Measurements from ENCODE around the gene BLOC1S6.

Gene BLOC1S6

DNA sequence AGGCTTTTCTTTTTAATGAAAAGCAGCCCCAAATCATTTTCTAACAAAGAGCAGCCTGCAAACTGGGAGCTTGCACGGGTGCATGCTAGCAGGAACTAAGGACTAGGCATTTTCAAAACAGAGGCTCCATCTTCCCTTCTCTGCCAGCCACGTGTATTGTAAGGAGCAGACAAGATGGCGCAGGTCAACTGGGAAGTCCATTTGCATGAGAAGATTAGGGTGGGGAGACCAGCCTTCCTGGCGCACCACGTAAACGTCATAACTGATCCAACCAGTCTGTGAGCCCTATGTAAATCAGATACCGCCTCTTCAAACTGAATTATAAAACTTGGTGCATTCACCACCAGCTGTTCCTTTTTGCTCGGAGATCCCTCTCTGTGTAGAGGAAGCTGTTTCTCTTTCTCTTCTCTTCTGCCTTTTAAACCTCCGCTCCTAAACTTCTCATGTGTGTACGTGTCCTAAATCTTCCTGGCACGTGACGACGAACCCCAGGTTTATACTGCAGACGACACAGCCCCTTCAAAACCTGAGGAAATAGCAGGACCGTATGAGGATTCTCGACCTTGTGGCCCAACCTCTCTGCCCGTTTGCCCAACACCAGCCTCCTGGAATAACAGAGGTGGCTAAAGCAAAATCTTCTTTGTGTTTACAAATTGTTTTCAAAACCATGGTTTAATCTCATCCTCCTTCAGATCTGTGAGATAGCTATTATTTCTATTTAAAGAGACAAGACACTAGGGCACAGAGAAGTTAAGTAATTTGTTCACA is 38.2 kb upstream of the BLOC1S6 start:
- DNase-seq (ENCODE audit: low read depth), result no peak
- H3K4me3 ChIP-seq (ENCODE audit: control insufficient read depth, low read depth, low read length), result no peak overlapping the region
- TF ChIP-seq, protein P1, sequence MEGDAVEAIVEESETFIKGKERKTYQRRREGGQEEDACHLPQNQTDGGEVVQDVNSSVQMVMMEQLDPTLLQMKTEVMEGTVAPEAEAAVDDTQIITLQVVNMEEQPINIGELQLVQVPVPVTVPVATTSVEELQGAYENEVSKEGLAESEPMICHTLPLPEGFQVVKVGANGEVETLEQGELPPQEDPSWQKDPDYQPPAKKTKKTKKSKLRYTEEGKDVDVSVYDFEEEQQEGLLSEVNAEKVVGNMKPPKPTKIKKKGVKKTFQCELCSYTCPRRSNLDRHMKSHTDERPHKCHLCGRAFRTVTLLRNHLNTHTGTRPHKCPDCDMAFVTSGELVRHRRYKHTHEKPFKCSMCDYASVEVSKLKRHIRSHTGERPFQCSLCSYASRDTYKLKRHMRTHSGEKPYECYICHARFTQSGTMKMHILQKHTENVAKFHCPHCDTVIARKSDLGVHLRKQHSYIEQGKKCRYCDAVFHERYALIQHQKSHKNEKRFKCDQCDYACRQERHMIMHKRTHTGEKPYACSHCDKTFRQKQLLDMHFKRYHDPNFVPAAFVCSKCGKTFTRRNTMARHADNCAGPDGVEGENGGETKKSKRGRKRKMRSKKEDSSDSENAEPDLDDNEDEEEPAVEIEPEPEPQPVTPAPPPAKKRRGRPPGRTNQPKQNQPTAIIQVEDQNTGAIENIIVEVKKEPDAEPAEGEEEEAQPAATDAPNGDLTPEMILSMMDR (IDR thresholded peaks at IDR 0.05; ENCODE audit: control insufficient read depth, insufficient read depth, low read depth, low read length, missing control alignments), result no peak

DNA sequence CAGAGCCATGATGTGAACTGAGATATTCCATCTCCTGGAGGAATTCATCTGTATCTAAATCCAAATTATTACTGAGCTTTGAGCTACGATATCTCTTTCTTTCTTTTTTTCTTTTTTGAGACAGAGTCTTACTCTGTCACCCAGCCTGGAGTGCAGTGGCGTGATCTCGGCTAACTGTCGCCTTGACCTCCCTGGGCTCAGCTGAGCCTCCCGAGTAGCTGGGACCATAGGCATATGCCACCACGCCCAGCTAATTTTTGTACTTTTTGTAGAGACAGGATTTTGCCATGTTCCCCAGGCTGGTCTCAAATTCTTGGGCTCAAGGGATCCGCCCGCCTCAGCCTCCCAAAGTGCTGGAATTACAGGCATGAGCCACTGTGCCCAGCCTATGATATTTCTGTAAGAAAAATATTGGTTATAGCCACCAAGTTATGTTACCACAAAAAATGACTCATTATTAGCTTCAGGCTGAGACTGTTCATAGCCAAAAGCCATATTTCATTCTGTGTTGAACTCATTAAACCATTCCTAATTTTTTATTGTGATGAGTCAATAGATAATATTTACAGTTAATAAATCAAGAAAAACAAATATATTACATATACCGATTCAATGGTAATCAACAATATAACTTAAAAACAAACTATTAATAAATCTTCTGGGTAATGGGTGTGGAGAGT is 37.5 kb upstream of the BLOC1S6 start:
- no peak overlapping the region for H3K4me3 ChIP-seq (ENCODE audit: control insufficient read depth, low read depth, low read length)
- TF ChIP-seq, protein P1 (IDR thresholded peaks at IDR 0.05; ENCODE audit: control insufficient read depth, insufficient read depth, low read depth, low read length, missing control alignments), result no peak
- peak; percentile 58 for DNase-seq (ENCODE audit: low read depth)

- peak; percentile 11 for DNase-seq (ENCODE audit: low read depth)
- no peak overlapping the region for H3K4me3 ChIP-seq (ENCODE audit: control insufficient read depth, low read depth, low read length)
- TF ChIP-seq, protein P1 (IDR thresholded peaks at IDR 0.05; ENCODE audit: control insufficient read depth, insufficient read depth, low read depth, low read length, missing control alignments), result no peak
Measured at GRCh38 chr15:45550436-45550835, 36.7 kb upstream of the BLOC1S6 start.

DNA sequence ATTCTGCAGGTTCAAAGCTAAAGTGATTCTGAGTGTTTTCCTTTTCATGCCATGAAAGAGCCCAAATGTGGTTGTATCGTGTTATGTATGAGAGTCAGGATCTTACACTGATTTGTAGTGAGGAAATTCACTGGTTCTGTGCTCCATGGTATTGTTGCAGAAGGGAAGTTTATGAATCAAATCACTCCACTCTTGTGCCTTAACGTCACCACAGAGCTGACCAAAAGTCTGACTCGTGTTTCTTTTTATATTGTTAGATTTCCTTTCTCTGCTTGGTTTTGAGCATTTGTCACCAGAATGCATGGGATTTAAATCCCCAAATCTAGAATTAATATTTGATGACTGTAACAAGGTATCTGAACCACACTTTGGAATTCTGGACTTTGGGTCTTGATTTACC is 35.5 kb upstream of the BLOC1S6 start:
- no peak for DNase-seq (ENCODE audit: low read depth)
- TF ChIP-seq, protein P1 (IDR thresholded peaks at IDR 0.05; ENCODE audit: control insufficient read depth, insufficient read depth, low read depth, low read length, missing control alignments), result no peak
- H3K4me3 ChIP-seq (ENCODE audit: control insufficient read depth, low read depth, low read length), result no peak overlapping the region

DNA sequence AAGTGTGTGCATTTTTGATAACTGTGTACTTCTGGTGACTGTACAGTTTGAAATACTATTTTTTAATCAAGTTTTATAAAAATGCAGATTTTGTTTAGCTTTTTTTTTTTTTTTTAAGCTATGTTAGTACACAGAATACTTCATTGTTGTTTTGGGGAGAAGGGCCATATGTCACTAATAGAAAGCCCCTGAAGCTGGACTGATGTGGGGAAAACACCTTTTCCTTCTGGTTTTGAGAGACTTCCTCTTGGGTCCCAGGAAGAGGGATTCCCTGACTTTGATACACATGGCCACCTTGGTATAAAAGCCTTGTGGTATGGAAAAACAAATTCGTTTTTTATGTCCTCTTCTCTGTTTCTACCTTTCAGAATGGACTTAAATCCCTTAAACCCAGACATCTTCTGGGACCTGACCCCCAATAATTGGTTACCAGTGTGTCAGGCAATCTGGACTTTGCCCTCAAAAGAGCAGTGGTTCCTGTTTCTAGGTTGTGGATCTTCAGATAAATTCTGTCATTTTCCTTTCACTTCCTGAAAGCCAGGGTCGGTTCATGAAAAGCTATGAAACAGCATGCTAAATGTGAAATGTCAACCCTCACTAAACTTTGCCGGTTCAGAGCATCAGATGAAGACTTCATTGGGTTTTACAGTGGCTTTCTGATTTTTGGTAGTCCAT is 31.1 kb upstream of the BLOC1S6 start:
- H3K4me3 ChIP-seq (ENCODE audit: control insufficient read depth, low read depth, low read length), result no peak overlapping the region
- TF ChIP-seq, protein P1 (IDR thresholded peaks at IDR 0.05; ENCODE audit: control insufficient read depth, insufficient read depth, low read depth, low read length, missing control alignments), result no peak
- DNase-seq (ENCODE audit: low read depth), result no peak

- no peak for DNase-seq (ENCODE audit: low read depth)
- H3K4me3 ChIP-seq (ENCODE audit: control insufficient read depth, low read depth, low read length), result no peak overlapping the region
- TF ChIP-seq, protein P1 (IDR thresholded peaks at IDR 0.05; ENCODE audit: control insufficient read depth, insufficient read depth, low read depth, low read length, missing control alignments), result no peak
Measured at GRCh38 chr15:45572617-45573016, 14.6 kb upstream of the BLOC1S6 start.

All from AG09309 (cell line).